Urinary bladder (tissue), 4 donors: ENCODE measurements around the gene AGK. TPM values are rescaled to one million over a fixed set of nuclear protein-coding genes. Genes with fewer than 3 reads are reported as not detected.
"Not testable (repeated sequence)": the region's sequence is repeated elsewhere in the genome, so short reads cannot be mapped to it uniquely, and the experiment has no call there.

Experiments
- DNase-seq: peaks from one replicate; pipeline ENCODE4 v3.0.0-alpha.2; 2015; ENCODE audit errors: extremely low spot score
- H3K27ac ChIP-seq: one replicate; pipeline ENCODE4 v1.5.1; 2013; ENCODE audit warnings: low read depth, mild to moderate bottlenecking, moderate library complexity
- H3K36me3 ChIP-seq: one replicate; pipeline ENCODE4 v1.6.1; 2013; ENCODE audit warnings: mild to moderate bottlenecking, moderate library complexity; ENCODE audit not compliant: insufficient read depth
- H3K4me1 ChIP-seq: one replicate; pipeline ENCODE4 v1.6.1; 2013; ENCODE audit warnings: mild to moderate bottlenecking, moderate library complexity; ENCODE audit not compliant: insufficient read depth
- H3K4me3 ChIP-seq: one replicate; pipeline ENCODE4 v1.5.1; 2013; ENCODE audit warnings: low read depth, low read length
- WGBS: extraction: QIAGEN DNeasy Blood & Tissue Kit; methylation state at CpG from one replicate; pipeline ENCODE4 v1.1.7; 2013; 5-methylcytosine and 5-hydroxymethylcytosine counted together
- polyA plus RNA-seq: library from polyadenylated mRNA; stranded (reverse); fragments of 200-250 nt; gene quantifications from one replicate; pipeline ENCODE4 v1.2.3, GENCODE V29; 2013
- total RNA-seq: library from RNA; depleted of rRNA; stranded (reverse); fragments of >200 nt; gene quantifications from one replicate; pipeline ENCODE4 v1.2.3, GENCODE V29; 2014
- donor health status: healthy with polysubstance abuse.
- donor health status: healthy.

AGK gene
- total and polyA plus RNA-seq, 2 donors: 16.2 to 51.0 TPM

DNA sequence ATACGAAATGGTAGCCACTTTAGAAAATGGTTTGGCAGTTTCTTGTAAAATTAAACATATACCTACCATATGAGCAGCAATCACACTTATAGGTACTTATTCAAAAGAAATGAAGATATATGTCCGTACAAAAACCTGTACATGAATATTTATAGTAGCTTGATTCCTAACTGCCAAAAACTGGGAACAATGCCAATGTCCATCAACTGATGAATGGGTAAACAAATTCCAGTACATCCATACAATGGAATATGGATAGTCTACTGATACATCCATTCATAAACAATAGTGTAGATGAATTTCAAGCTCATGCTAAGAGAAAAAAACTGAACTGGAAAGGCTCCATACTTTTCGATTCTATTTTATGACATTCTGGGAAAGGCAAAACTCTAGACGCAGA lies 68.5 kb downstream of the AGK start:
- no peak overlapping the region for H3K27ac ChIP-seq
- 93% methylated on average over 4 of the region's 4 CpGs for WGBS
- H3K36me3 ChIP-seq: peaks cover 10% of the 10 kb centered on the region
- no peak for DNase-seq
- H3K4me1 ChIP-seq: no peaks in the 10 kb centered on the region
- no peak overlapping the region for H3K4me3 ChIP-seq

GRCh38 chr7:141624763-141625162 lies 73.6 kb downstream of the AGK start:
- no peak overlapping the region for H3K27ac ChIP-seq
- H3K4me1 ChIP-seq: no peaks in the 10 kb centered on the region
- peaks cover 10% of the 10 kb centered on the region for H3K36me3 ChIP-seq
- H3K4me3 ChIP-seq: no peak overlapping the region
- whole genome bisulfite sequencing: 95% methylated on average over 1 of the region's 1 CpG
- no peak for DNase-seq

DNA sequence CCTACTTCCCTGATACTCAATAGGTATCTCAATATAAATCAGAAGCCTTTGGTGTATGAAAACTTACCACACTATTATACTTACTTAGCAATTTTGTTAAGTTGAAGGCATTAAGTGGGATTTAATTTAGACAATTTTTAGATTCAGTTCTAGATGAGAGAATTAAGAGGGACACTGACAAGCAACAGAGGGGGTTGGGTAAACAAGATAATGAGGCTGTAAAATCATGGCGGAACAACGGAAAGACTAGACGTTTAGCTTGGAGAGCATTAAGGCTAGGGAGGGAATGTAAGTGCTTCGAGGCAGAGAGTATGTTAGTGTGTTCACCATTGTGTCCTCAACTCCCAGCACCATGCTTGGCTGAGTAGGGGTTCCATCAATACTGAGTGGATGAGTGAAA lies 79.4 kb downstream of the AGK start:
- WGBS: 71% methylated on average over 4 of the region's 4 CpGs
- DNase-seq: no peak
- Histone ChIP-seq H3K4me1 (no peaks in the 10 kb centered on the region), H3K27ac (no peak overlapping the region), H3K36me3 (no peaks in the 10 kb centered on the region), H3K4me3 (no peak overlapping the region)

DNA sequence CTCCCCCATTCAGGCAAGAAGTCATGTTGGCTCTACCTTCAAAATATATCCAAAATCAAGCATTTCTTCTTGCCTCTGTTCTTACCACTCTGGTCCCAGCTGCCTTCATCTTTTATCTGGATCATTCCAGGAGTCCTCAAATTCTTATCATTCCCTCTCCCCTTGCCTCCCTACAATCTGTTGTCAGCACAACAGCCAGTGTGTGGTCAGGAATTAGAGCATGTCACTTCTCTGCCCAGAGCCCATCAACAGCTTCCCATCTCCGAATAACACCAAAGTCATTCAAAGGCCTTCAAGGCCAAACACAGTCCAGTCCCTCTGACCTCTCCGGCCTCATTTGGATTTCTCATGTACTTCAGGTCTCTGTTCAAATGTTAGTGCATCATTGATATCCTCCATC lies 80.3 kb downstream of the AGK start:
- H3K36me3 ChIP-seq: no peaks in the 10 kb centered on the region
- H3K27ac ChIP-seq: no peak overlapping the region
- H3K4me1 ChIP-seq: no peaks in the 10 kb centered on the region
- H3K4me3 ChIP-seq: no peak overlapping the region
- WGBS: 97% methylated on average over 2 of the region's 2 CpGs
- DNase-seq: no peak

- no peak for DNase-seq
- 97% methylated on average over 5 of the region's 5 CpGs for WGBS
- Histone ChIP-seq H3K27ac (no peak overlapping the region), H3K36me3 (no peaks in the 10 kb centered on the region), H3K4me3 (no peak overlapping the region), H3K4me1 (no peaks in the 10 kb centered on the region)
These were observed 82.9 kb downstream of the AGK start for GRCh38 chr7:141634065-141634464.

DNA sequence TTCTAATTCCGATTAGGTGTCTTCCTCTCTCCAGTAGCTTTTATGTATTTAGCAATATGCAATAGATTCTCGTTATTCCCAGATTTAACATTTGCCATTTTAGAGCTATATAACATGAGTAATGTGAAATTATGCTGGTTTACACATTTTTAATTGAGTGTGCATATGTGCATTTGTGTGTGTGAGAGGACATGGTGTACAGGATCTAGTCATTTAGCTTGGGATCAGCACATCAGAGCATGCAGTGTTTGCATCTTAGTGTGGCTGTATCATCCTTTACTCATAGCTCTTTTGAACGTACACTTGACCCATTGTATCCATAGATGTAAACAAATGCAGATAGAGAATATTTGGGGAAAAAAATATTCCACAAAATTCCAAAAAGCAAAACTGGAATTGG lies 84.8 kb downstream of the AGK start:
- DNase-seq: no peak
- Histone ChIP-seq H3K27ac (no peak overlapping the region), H3K36me3 (no peaks in the 10 kb centered on the region), H3K4me3 (no peak overlapping the region), H3K4me1 (no peaks in the 10 kb centered on the region)
- 86% methylated on average over 3 of the region's 3 CpGs for WGBS

- Histone ChIP-seq H3K4me1 (no peaks in the 10 kb centered on the region), H3K4me3 (no peak overlapping the region), H3K27ac (no peak overlapping the region), H3K36me3 (no peaks in the 10 kb centered on the region)
- 79% methylated on average over 2 of the region's 2 CpGs for WGBS
- no peak for DNase-seq
These were observed 89.1 kb downstream of the AGK start for GRCh38 chr7:141640239-141640840.

- H3K36me3 ChIP-seq: no peaks in the 10 kb centered on the region
- no peak overlapping the region for H3K27ac ChIP-seq
- no peak overlapping the region for H3K4me3 ChIP-seq
- WGBS: 92% methylated on average over 3 of the region's 3 CpGs
- no peaks in the 10 kb centered on the region for H3K4me1 ChIP-seq
- no peak for DNase-seq
These were observed 90.7 kb downstream of the AGK start for GRCh38 chr7:141641876-141642275.

DNA sequence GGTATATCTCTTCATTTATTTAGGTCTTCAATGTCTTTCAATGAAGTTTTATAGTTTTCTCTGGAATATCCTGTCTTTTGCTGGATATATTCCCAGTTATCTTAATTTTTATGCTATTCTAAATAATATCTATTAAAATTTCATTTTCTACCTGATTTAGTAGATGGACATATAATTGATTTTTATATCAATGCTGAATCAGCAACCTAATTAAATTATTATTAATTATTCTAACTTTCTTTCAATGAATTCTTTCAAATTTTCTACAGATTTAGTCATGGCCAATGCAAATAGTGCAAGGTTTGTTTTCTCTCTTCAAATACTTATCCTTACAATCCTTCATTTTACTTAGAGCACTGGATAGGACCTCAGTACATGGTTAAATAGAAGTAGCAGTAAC lies 94.0 kb downstream of the AGK start:
- Histone ChIP-seq H3K27ac (no peak overlapping the region), H3K36me3 (peaks cover 2% of the 10 kb centered on the region), H3K4me1 (no peaks in the 10 kb centered on the region), H3K4me3 (no peak overlapping the region)
- DNase-seq: no peak

- no peaks in the 10 kb centered on the region for H3K4me1 ChIP-seq
- no peak overlapping the region for H3K4me3 ChIP-seq
These were observed 95.7 kb downstream of the AGK start for GRCh38 chr7:141646826-141647480.

DNA sequence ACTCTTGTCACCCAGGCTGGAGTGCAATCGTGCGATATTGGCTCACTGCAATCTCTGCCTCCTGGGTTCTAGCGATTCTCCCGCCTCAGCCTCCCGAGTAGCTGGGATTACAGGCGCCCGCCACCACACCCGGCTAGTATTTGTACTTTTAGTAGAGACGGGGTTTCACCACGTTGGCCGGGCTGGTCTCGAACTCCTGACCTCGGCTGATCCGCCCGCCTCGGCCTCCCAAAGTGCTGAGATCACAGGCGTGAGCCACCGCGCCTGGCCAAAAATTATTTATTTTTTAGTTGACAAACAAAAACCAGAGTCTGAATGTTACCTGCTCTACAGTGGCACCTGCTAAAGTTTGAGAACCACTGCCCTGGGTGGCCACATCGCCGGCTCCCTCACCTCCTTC lies 96.5 kb downstream of the AGK start:
- not testable (repeated sequence) for DNase-seq, H3K4me1 ChIP-seq, H3K36me3 ChIP-seq, H3K27ac ChIP-seq, H3K4me3 ChIP-seq
- 97% methylated on average over 21 of the region's 21 CpGs for WGBS

More at GRCh38 chr7:141646826-141647480, 95.7 kb downstream of the AGK start:
- H3K27ac ChIP-seq: no peak overlapping the region
- peaks cover 2% of the 10 kb centered on the region for H3K36me3 ChIP-seq
- 87% methylated on average over 6 of the region's 6 CpGs for WGBS
- DNase-seq: no peak

DNA sequence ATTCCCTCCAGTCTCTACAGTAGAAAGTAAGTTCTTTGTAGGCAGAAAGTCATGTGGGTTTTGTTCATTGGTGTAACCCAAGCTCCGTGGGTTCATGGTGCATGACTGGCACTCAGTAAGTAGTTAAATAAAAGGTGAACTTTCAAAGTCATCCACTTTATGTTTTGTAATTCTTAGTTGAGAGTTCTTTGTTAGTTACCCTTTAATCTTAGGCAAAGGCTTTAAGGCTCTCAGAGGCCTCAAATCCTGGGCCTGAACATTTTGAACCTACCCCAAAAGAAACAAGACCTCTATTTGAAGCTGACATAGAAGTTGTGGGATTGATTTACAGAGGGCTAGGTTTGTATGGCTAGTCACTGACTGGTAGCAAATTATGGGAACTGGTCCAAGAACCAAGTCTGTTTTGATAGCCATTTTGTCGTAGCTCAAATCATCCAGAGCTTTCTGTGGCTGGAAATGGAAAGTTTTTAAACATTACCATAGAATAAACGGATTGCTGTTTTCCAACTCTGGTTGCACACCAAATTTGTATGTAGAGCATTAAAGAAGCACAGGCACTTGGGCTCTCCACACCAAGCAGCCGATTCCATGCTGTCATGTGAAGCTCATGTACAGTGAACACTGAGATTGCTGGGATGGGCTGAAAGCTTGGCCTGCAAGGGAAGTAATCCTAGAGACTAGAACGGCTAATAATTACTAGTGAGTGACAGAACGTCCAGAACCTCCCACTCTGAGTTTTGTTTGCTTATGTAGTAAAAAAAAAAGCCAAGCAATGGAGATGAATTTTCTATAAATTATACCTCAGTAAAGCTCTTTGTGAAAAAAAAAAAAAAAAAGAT lies 97.3 kb downstream of the AGK start:
- WGBS: 66% methylated on average over 6 of the region's 6 CpGs

DNA sequence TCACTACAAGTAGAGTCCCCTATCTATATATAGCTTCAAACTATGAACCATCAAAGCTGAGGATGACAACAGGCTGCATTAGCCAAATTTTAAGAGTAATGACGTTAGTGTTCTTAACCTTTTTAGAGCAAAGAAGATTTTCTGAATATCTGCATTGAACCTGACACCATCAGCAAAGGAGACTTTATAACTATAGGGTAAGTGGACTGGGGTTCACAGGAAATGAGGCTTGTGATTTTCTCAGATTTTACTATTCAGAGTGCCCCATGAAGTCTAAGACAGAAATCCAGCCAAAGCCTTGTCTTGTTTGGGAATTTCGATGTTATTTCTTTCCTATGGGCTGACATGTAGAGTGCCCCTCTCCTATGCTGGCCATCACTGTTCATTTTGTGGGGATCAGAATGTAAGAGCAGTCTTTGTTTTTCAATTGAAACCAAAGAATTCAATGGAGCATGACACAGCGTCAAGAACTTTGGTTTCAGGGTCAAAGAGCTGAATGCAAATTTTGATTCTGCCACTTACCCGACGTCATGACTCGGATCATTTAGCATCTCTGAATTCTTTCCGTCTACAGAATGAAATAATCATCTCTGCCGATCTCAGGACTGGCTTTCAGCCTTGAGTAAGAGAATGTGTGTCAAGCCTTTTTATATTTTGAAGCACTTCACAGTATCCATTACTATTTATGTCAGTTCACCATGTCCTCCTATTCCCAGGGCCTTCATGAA lies 98.1 kb downstream of the AGK start:
- WGBS: 65% methylated on average over 8 of the region's 8 CpGs
- DNase-seq: no peak

More for the DNA sequence above, 97.3 kb downstream of the AGK start:
- H3K4me1 ChIP-seq: no peaks in the 10 kb centered on the region
- H3K27ac ChIP-seq: no peak overlapping the region
- H3K4me3 ChIP-seq: no peak overlapping the region
- DNase-seq: no peak
- peaks cover 2% of the 10 kb centered on the region for H3K36me3 ChIP-seq

More for the DNA sequence above, 98.1 kb downstream of the AGK start:
- Histone ChIP-seq H3K4me3 (no peak overlapping the region), H3K27ac (no peak overlapping the region), H3K36me3 (peaks cover 2% of the 10 kb centered on the region), H3K4me1 (no peaks in the 10 kb centered on the region)
